Measurements from ENCODE around the gene KCNJ12. TPM values are rescaled to one million over a fixed set of nuclear protein-coding genes. Genes with fewer than 3 reads are reported as not detected.

Gene KCNJ12
- total RNA-seq, 1 experiment from 2014 or later, result 5.8 TPM

DNA sequence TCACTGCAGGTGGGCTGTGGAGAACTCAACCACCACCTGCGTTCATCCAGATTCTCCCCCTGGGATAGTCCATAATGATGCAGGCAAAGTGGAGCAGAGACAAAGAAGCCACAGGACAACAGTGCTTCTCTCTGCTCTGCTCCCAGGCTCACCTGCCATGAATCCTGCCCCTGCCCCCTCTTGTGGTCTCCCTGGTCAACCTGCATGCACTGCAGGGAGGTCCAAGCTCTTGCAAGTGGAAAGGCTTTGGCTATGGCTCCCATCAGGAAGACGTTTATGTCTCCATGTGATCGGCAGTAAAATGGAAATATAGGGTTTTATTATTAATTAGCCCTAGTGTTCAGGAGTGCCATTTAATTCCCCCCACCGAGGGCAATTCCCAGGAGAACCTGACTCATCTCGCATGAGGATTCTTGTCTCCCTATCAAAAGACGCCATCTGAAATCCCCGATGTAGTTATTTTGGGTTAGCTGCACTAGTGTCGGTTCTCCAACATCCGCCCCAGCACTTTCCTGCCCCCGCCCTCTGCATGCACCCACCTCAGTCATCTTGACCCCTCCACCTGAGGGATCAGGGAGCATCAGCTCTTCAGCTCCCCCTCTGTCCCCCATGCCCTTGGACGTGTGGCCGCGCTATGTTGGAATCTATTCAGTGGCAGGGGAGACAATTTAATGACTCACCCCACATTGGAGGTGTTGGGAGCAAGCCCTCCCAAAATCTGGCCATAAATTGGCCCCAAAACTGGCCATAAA, 91.8 kb downstream of the KCNJ12 start:
- ChIA-PET CTCF (no interaction called here), RAD21 (ENCODE audit: low non-redundant PET in 1 of 2, low total read pairs in 2 of 2, uncharacterized antibody in 2 of 2, unreplicated experiment in 2 of 2) (no interaction called here), POLR2A (no interaction called here)
- Histone ChIP-seq H4K20me1 (ENCODE audit: insufficient read depth) (no peaks in the 10 kb centered on the region), H3K27ac (ENCODE audit: low read depth, low read length) (no peak overlapping the region), H3K27me3 (ENCODE audit: insufficient read depth, low read length) (peaks cover 6% of the 10 kb centered on the region; the same call in 1 of the 2 replicates), H3K36me3 (ENCODE audit: control insufficient read depth in 1 of 2, insufficient read depth in 2 of 2, low read length in 2 of 2) (no peaks in the 10 kb centered on the region), H3K4me1 (ENCODE audit: control insufficient read depth in 1 of 2, insufficient read depth in 2 of 2, low read length in 2 of 2) (no peaks in the 10 kb centered on the region), H2AFZ (ENCODE audit: low read depth, low read length, poor library complexity, severe bottlenecking) (no peak overlapping the region), H3K9me2 (ENCODE audit: insufficient read depth) (no peaks in the 10 kb centered on the region), H3K9ac (ENCODE audit: low read length) (no peak overlapping the region), H3K4me2 (ENCODE audit: low read length) (no peak overlapping the region), H3K4me3 (replicated peaks in 1 of 2; ENCODE audit: low read depth in 1 of 2, low read length in 2 of 2) (no peak overlapping the region), H3K79me2 (ENCODE audit: insufficient read depth, low read length) (no peaks in the 10 kb centered on the region), H3K9me3 (ENCODE audit: control insufficient read depth in 1 of 2, insufficient read depth in 1 of 2, low read depth in 1 of 2, low read length in 2 of 2) (no peaks in the 10 kb centered on the region)
- ATAC-seq (no peak), DNase-seq (ENCODE audit: low read depth, low spot score) (no peak)
- intact Hi-C loops (cut with micrococcal nuclease), result no loop called here
- BruUV-seq (replicated peaks), result no TSS peak
- TF ChIP-seq POLR2AphosphoS5 (IDR thresholded peaks at IDR 0.05; ENCODE audit: low read depth, low read length) (no peak), CEBPB (IDR thresholded peaks at IDR 0.05; ENCODE audit: low read depth) (no peak)

Other genes with a start within 250 kb of the KCNJ12 start
- gene DHRS7B, start 249.4 kb upstream of the KCNJ12 start, total RNA-seq (2021; ENCODE audit: unreplicated experiment), result 19.6 TPM
- 31.0 TPM for gene TMEM11, start 162.2 kb upstream of the KCNJ12 start, total RNA-seq (2021; ENCODE audit: unreplicated experiment)
- gene NATD1, start 122.9 kb upstream of the KCNJ12 start, total RNA-seq (2021; ENCODE audit: unreplicated experiment), result 3.1 TPM
- gene MAP2K3, start 91.6 kb upstream of the KCNJ12 start, total RNA-seq (2021; ENCODE audit: unreplicated experiment), result 96.7 TPM

Data from HCT116 (cell line).